ENCODE measurements around the gene POLR2L. TPM values are rescaled to one million over a fixed set of nuclear protein-coding genes. Genes with fewer than 3 reads are reported as not detected.

Gene POLR2L
- total and polyA plus RNA-seq, 2 of the 13 experiments (the other 11 are each of a cell fraction or from before 2014, with no cell fraction given) = 104 to 114 TPM

DNA sequence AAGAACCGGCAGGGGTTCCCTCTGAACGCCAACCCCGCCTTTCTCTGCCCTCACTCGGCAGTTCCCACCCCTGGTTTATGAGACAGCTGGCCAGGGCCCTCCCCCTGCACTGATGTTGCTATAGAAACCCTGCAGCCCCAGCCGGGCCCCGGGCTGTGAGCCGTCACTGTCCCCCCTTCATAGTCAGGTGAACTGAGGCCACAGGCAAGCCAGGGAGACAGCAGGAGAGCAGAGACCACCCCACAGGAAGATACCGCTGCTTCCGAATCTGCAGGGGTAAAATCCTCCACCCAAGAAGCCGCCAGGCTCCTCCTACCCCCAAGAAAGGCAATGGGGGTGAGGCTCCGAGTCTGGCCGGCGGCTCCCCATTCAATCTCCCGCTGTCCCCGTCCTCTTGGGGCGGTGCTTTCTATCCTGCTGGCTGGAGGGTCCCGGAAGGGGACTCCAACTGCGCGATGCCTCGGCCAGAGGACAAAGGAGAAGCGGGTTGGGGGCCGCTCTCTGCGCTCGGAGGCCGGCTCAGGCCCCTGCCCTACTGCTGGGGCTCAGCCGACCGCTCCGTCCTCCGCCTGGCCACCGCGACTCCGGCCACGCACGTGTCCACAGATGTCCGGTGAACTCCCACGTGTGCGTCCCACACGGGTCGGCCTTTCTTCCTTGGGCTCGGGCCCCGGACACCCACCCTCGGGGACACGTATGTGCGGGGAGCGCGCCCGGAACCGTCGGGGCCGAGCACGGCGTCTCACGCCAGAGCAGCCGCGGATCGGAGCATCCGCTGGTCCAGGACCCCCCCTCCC, 44.8 kb downstream of the POLR2L start (continued):
- TF ChIP-seq RFXAP (CRISPR knock-in tag; IDR thresholded peaks at IDR 0.05; ENCODE audit: borderline replicate concordance) = no peak; the same call in 1 of the 2 replicates
- TF ChIP-seq, protein P1, sequence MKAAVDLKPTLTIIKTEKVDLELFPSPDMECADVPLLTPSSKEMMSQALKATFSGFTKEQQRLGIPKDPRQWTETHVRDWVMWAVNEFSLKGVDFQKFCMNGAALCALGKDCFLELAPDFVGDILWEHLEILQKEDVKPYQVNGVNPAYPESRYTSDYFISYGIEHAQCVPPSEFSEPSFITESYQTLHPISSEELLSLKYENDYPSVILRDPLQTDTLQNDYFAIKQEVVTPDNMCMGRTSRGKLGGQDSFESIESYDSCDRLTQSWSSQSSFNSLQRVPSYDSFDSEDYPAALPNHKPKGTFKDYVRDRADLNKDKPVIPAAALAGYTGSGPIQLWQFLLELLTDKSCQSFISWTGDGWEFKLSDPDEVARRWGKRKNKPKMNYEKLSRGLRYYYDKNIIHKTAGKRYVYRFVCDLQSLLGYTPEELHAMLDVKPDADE (CRISPR knock-in tag; IDR thresholded peaks at IDR 0.05) = no peak
- peak; percentile 69 for TF ChIP-seq RBFOX2 (IDR thresholded peaks at IDR 0.05; ENCODE audit: low read depth, low read length)
- TF ChIP-seq SUZ12 (IDR thresholded peaks at IDR 0.05; ENCODE audit: low read depth, low read length) = no peak
- TF ChIP-seq PHF5A (CRISPR knock-in tag; IDR thresholded peaks at IDR 0.05; ENCODE audit: low read depth, unreplicated experiment) = no peak
- TF ChIP-seq, protein P2, sequence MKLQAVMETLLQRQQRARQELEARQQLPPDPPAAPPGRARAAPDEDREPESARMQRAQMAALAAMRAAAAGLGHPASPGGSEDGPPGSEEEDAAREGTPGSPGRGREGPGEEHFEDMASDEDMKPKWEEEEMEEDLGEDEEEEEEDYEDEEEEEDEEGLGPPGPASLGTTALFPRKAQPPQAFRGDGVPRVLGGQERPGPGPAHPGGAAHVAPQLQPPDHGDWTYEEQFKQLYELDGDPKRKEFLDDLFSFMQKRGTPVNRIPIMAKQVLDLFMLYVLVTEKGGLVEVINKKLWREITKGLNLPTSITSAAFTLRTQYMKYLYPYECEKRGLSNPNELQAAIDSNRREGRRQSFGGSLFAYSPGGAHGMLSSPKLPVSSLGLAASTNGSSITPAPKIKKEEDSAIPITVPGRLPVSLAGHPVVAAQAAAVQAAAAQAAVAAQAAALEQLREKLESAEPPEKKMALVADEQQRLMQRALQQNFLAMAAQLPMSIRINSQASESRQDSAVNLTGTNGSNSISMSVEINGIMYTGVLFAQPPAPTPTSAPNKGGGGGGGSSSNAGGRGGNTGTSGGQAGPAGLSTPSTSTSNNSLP (IDR thresholded peaks at IDR 0.05; ENCODE audit: low read depth, low read length) = no peak
- TF ChIP-seq ZNF253 (CRISPR knock-in tag; IDR thresholded peaks at IDR 0.05; ENCODE audit: borderline replicate concordance) = no peak
- TF ChIP-seq, protein P3, sequence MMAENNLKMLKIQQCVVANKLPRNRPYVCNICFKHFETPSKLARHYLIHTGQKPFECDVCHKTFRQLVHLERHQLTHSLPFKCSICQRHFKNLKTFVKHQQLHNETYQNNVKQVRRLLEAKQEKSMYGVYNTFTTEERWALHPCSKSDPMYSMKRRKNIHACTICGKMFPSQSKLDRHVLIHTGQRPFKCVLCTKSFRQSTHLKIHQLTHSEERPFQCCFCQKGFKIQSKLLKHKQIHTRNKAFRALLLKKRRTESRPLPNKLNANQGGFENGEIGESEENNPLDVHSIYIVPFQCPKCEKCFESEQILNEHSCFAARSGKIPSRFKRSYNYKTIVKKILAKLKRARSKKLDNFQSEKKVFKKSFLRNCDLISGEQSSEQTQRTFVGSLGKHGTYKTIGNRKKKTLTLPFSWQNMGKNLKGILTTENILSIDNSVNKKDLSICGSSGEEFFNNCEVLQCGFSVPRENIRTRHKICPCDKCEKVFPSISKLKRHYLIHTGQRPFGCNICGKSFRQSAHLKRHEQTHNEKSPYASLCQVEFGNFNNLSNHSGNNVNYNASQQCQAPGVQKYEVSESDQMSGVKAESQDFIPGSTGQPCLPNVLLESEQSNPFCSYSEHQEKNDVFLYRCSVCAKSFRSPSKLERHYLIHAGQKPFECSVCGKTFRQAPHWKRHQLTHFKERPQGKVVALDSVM (CRISPR knock-in tag; IDR thresholded peaks at IDR 0.05) = no peak
- no peak for TF ChIP-seq ZNF746 (CRISPR knock-in tag; IDR thresholded peaks at IDR 0.05)
- no peak for TF ChIP-seq POLR2AphosphoS2 (IDR thresholded peaks at IDR 0.05; ENCODE audit: low read depth, low read length)
- TF ChIP-seq ZNF160 (CRISPR knock-in tag; IDR thresholded peaks at IDR 0.05) = no peak
- TF ChIP-seq, protein P4, sequence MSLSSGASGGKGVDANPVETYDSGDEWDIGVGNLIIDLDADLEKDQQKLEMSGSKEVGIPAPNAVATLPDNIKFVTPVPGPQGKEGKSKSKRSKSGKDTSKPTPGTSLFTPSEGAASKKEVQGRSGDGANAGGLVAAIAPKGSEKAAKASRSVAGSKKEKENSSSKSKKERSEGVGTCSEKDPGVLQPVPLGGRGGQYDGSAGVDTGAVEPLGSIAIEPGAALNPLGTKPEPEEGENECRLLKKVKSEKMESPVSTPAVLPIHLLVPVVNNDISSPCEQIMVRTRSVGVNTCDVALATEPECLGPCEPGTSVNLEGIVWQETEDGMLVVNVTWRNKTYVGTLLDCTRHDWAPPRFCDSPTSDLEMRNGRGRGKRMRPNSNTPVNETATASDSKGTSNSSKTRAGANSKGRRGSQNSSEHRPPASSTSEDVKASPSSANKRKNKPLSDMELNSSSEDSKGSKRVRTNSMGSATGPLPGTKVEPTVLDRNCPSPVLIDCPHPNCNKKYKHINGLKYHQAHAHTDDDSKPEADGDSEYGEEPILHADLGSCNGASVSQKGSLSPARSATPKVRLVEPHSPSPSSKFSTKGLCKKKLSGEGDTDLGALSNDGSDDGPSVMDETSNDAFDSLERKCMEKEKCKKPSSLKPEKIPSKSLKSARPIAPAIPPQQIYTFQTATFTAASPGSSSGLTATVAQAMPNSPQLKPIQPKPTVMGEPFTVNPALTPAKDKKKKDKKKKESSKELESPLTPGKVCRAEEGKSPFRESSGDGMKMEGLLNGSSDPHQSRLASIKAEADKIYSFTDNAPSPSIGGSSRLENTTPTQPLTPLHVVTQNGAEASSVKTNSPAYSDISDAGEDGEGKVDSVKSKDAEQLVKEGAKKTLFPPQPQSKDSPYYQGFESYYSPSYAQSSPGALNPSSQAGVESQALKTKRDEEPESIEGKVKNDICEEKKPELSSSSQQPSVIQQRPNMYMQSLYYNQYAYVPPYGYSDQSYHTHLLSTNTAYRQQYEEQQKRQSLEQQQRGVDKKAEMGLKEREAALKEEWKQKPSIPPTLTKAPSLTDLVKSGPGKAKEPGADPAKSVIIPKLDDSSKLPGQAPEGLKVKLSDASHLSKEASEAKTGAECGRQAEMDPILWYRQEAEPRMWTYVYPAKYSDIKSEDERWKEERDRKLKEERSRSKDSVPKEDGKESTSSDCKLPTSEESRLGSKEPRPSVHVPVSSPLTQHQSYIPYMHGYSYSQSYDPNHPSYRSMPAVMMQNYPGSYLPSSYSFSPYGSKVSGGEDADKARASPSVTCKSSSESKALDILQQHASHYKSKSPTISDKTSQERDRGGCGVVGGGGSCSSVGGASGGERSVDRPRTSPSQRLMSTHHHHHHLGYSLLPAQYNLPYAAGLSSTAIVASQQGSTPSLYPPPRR (CRISPR knock-in tag; IDR thresholded peaks at IDR 0.05; ENCODE audit: borderline replicate concordance) = 0 out of 2 replicates have a peak, but pooled peaks have one; percentile 24
- no peak for TF ChIP-seq ZNF446 (CRISPR knock-in tag; IDR thresholded peaks at IDR 0.05)
- no peak for TF ChIP-seq MAFF (IDR thresholded peaks at IDR 0.05; ENCODE audit: low read depth, low read length)
- no peak for TF ChIP-seq ZNF17 (CRISPR knock-in tag; IDR thresholded peaks at IDR 0.05)
- no peak for TF ChIP-seq ZNF333 (CRISPR knock-in tag; IDR thresholded peaks at IDR 0.05; ENCODE audit: borderline replicate concordance)
- no peak for TF ChIP-seq ZNF124 (CRISPR knock-in tag; IDR thresholded peaks at IDR 0.05)
- TF ChIP-seq ZNF761 (CRISPR knock-in tag; conservative IDR thresholded peaks at IDR 0.05) = no peak
- TF ChIP-seq ZNF670 (CRISPR knock-in tag; IDR thresholded peaks at IDR 0.05; ENCODE audit: borderline replicate concordance) = 0 out of 2 replicates have a peak, but pooled peaks have one; percentile 58
